AG09309 (cell line): ENCODE results near the gene KIAA1671.

Experiments
- DNase-seq: peaks from one replicate; pipeline ENCODE4 v3.0.0-alpha.2; 2010; ENCODE audit warnings: low read depth
- H3K4me3 ChIP-seq: 2 replicates; pipeline ENCODE4 v1.5.1; 2011; ENCODE audit warnings: mild to moderate bottlenecking, low read depth, low read length, moderate library complexity; ENCODE audit not compliant: control insufficient read depth
- CTCF ChIP-seq: IDR thresholded peaks from 2 replicates; pipeline ENCODE4 v1.5.1; 2011; ENCODE audit warnings: mild to moderate bottlenecking, low read depth, low read length, inconsistent platforms; ENCODE audit not compliant: insufficient read depth, control insufficient read depth; ENCODE audit errors: missing control alignments

The KIAA1671 gene

DNA sequence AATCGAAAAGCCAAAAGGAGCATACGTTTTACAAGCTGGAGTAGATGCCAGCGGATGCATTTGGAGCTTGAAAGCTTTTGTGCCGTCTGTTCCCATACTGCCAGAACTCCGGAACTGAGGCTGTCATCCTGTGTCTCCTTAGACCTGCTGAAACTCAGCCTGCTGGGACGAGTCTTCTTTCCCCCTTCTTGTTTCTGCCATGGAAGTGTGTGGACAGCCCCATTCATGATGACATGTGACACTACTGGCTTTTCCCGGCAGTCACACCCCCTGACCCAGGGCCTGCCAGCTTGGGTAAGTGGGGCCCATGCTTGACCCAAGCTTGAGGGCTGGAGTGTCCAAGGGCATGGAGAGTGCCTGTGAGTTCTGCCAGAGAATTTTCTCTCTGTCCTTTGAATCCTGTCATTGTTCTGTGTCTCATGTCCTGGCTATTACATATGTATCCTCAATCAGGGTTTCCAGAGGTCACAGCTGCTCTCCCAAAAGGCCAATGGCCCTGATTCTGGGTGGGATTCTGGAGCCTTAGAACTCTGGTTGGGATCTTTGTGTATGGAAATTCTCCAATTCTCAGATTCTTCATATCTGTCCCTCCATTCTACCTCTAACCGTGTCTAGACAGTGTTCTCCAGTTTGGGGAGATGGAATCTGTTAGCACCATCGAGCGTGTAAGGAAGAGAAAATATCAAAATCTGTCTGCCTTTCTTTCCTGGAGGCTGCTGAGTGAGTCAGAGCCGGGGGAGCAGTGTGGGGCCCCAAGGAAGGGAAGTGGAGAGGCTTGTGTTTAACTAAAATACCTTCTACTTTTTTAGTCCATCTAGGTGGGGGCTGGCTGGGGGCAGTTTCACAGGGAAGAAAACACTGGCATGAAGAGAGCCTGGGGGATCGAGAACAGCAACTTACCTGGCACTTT is 73.2 kb downstream of the KIAA1671 start:
- no peak overlapping the region for H3K4me3 ChIP-seq
- TF ChIP-seq CTCF = no peak
- no peak for DNase-seq

DNA sequence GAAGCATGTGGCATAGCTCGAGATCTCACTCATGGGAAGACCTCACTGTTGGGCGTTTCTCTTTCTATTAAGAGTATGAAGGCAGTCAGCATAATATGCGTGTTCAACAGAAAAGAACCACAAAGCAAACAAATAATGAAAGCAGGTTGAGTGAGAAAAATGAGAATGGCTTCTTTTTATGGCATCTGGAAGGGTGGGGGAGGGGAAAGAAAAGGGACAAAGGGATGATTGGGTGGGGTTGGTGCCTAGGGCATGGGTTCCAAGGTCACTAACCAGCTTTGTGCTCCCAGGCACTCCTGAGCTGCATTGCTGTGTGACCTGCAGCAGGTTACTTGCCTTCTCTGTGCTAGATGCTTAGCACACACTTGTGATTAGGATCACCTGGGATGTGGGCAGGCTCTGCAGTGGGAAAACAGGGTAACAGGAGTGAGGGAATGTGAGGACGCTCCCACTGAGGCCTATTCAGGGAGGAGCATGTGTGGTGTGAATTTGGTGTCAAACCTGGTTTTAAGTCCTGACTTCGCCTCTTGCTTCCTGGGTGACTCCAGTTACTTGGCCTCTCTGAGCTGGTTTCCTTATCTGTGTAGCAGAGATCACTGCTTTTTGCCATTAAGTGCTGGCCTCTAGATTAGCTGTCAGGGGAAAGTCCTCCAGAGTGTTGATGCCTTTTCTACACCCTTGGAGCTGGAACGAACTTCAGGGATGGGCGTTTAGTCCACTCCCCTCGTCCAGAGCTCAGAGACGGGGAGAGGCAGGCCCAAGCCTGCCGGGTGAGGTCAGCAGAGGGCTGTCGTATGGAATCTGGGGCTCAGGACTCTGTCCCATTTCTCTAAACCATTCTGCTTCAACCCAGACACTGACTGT is 74.8 kb downstream of the KIAA1671 start:
- no peak for TF ChIP-seq CTCF
- no peak overlapping the region for H3K4me3 ChIP-seq
- no peak for DNase-seq

GRCh38 chr22:25027959-25028840 is 75.7 kb downstream of the KIAA1671 start:
- DNase-seq = no peak
- H3K4me3 ChIP-seq = no peak overlapping the region
- no peak for TF ChIP-seq CTCF

DNA sequence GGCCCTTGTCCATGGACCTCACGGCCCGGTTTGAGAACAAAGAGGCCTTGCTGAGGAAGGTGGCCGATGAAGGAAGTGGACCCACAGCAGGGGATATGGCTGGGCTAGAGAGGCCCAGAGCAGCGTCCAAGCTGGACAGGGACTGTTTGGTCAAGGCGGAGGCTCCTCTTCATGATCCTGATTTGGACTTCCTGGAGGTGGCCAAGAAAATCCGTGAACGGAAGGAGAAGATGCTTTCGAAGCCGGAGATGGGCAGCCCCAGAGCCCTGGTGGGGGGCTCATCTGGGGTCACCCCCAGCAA is 76.3 kb downstream of the KIAA1671 start:
- DNase-seq = no peak
- no peak for TF ChIP-seq CTCF

GRCh38 chr22:25029181-25029580 is 76.7 kb downstream of the KIAA1671 start:
- no peak for DNase-seq
- H3K4me3 ChIP-seq = no peak overlapping the region
- no peak for TF ChIP-seq CTCF

More for the DNA sequence above, 76.3 kb downstream of the KIAA1671 start:
- H3K4me3 ChIP-seq = no peak overlapping the region

DNA sequence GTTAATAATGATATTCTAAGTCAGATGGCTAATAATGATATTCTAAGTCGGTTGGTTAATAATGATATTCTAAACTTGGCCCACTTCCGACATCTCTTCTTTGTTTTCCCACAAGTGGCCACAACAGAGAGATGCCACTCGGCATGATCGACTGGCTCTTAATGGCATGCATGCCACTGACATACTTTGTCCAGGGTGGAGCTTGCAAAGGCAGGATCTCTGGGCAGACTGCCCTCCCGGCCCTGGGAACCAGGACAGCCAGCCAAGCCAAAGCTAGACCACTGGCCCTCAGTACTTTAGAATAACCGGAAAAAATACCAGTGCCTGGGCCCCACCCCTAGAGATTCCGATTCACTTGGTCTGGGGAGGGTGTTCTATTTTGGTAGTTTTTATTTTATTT is 78.1 kb downstream of the KIAA1671 start:
- no peak for TF ChIP-seq CTCF
- no peak for DNase-seq
- H3K4me3 ChIP-seq = no peak overlapping the region
